ENCODE results near the gene UROS. TPM values are rescaled to one million over a fixed set of nuclear protein-coding genes. Genes with fewer than 3 reads are reported as not detected.

The UROS gene
- total RNA-seq, 1 donor from 2014 or later: 54.0 TPM

- H3K9me3 Mint-ChIP-seq: peaks cover 2% of the 10 kb centered on the region
- no peaks in the 10 kb centered on the region for H3K4me1 Mint-ChIP-seq
- H3K27me3 Mint-ChIP-seq (ENCODE audit: low read depth): no peaks in the 10 kb centered on the region
- no peak for DNase-seq (ENCODE audit: low read depth, low spot score)
- H3K4me3 Mint-ChIP-seq: no peak within 1 kb of the TSS
- H3K36me3 Mint-ChIP-seq (ENCODE audit: low read depth): no peaks in the 10 kb centered on the region
- TF ChIP-seq, protein P1, sequence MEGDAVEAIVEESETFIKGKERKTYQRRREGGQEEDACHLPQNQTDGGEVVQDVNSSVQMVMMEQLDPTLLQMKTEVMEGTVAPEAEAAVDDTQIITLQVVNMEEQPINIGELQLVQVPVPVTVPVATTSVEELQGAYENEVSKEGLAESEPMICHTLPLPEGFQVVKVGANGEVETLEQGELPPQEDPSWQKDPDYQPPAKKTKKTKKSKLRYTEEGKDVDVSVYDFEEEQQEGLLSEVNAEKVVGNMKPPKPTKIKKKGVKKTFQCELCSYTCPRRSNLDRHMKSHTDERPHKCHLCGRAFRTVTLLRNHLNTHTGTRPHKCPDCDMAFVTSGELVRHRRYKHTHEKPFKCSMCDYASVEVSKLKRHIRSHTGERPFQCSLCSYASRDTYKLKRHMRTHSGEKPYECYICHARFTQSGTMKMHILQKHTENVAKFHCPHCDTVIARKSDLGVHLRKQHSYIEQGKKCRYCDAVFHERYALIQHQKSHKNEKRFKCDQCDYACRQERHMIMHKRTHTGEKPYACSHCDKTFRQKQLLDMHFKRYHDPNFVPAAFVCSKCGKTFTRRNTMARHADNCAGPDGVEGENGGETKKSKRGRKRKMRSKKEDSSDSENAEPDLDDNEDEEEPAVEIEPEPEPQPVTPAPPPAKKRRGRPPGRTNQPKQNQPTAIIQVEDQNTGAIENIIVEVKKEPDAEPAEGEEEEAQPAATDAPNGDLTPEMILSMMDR (conservative IDR thresholded peaks at IDR 0.05): no peak
- no peak within 1 kb of the TSS for H3K27ac Mint-ChIP-seq (ENCODE audit: unreplicated experiment)
Measured at GRCh38 chr10:125775491-125776106, 47.5 kb downstream of the UROS start, which contains the start of gene MMP21. TSS of gene MMP21 (minus strand) at chr10:125775821. CDS start at chr10:125775821, 0 bp downstream.

DNA sequence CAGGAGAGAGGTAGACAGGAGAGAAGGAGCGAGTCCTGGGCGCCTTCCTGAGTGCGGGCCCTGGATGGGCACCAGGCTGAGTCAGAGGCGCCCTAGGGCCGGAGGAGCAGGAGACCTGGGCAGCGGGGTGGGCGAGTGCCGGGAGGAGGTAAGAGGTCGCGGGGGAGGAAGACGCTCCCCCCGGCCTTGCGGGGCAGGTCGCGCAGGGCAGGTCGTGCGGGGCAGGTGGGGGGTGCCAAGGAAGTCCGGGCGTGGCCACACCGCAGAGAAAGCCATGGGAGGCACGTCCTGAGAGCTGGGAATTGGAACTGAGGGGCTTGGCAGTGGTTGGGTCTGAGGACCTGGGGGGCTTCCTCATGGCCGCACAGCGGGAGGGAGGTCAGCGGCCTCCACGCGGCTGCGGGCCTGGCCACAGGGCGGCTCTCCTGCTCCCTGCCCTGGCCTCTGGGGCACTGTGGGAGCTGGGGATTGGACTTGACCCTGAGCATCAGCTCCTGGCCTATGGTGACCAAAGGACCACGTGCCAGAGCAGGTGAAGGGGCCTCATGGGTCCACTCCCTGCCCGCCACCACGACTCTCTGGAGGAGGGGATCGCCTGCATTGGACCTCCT, 48.4 kb downstream of the UROS start:
- no peaks in the 10 kb centered on the region for H3K4me1 Mint-ChIP-seq
- DNase-seq (ENCODE audit: low read depth, low spot score): no peak
- H3K27me3 Mint-ChIP-seq (ENCODE audit: low read depth): no peaks in the 10 kb centered on the region
- peaks cover 2% of the 10 kb centered on the region for H3K9me3 Mint-ChIP-seq
- H3K36me3 Mint-ChIP-seq (ENCODE audit: low read depth): no peaks in the 10 kb centered on the region
- no peak overlapping the region for H3K4me3 Mint-ChIP-seq
- no peak overlapping the region for H3K27ac Mint-ChIP-seq (ENCODE audit: unreplicated experiment)
- TF ChIP-seq, protein P1 (conservative IDR thresholded peaks at IDR 0.05): no peak

DNA sequence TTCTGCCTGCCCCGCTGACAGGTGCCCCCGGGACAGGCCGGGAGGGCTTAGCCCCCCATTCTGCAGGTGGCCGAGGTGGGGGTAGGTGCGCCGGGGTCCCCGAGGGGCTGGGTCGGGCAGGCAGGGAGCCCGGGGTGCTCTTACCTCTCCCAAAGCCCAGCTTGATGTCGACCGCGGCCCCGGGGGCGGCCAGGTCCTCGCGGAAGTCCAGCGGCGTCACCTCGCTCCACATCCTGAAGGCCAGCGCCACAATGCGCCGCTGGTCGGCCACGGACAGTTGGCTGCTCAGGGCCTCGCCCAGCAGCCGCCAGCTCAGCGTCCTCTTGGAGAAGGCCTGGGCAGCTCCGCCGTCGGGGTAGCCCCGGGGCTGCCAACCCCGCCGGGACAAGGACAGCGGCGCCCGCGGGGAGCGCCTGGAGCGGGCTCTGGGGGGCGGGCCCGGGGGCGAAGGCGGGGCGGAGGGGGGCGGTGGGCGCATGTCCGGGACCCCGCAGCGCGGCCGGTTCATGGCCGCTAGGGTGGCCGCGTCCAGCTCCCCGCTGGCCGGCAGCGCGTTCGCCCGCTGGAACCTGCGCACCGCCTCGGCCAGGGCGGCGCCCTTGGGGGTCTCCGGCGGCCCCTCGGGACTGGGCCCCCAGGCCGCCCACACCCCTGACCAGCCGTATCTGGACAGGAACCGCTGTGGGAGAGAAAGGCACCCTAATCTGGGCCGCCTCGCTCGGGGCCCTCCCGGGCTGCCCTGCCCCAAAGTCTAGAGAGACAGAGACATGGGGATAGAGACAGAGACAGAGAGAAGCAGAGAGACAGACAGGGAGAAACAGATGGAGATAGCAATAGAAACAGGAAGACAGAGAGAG, 49.1 kb downstream of the UROS start:
- H3K4me3 Mint-ChIP-seq: no peak overlapping the region
- no peaks in the 10 kb centered on the region for H3K27me3 Mint-ChIP-seq (ENCODE audit: low read depth)
- no peaks in the 10 kb centered on the region for H3K36me3 Mint-ChIP-seq (ENCODE audit: low read depth)
- no peaks in the 10 kb centered on the region for H3K4me1 Mint-ChIP-seq
- TF ChIP-seq, protein P1 (conservative IDR thresholded peaks at IDR 0.05): no peak
- H3K27ac Mint-ChIP-seq (ENCODE audit: unreplicated experiment): no peak overlapping the region
- H3K9me3 Mint-ChIP-seq: no peaks in the 10 kb centered on the region
- no peak for DNase-seq (ENCODE audit: low read depth, low spot score)

DNA sequence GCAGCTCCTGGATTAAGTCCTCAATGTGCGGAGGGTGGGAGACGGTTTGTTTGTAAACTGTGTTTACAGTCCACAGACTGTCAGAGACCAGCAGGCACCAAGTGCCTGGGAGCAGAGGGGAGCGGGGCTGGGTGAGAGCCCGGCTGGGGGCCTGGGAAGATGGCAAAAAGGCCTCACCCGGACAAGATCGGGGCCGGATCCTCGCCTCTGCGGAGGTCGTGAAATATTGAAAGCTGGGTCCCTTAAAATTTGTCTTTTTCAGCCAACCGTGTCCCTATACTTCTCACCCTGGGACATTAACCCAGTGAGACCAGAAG, 50.2 kb downstream of the UROS start:
- no peak for DNase-seq (ENCODE audit: low read depth, low spot score)
- Mint-ChIP-seq H3K36me3 (ENCODE audit: low read depth) (peaks cover 2% of the 10 kb centered on the region), H3K27ac (ENCODE audit: unreplicated experiment) (no peak overlapping the region), H3K4me3 (no peak overlapping the region), H3K9me3 (no peaks in the 10 kb centered on the region), H3K27me3 (ENCODE audit: low read depth) (no peaks in the 10 kb centered on the region), H3K4me1 (no peaks in the 10 kb centered on the region)
- TF ChIP-seq, protein P1 (conservative IDR thresholded peaks at IDR 0.05): no peak

GRCh38 chr10:125772112-125772863, 50.8 kb downstream of the UROS start:
- H3K9me3 Mint-ChIP-seq: no peaks in the 10 kb centered on the region
- no peaks in the 10 kb centered on the region for H3K27me3 Mint-ChIP-seq (ENCODE audit: low read depth)
- H3K4me1 Mint-ChIP-seq: no peaks in the 10 kb centered on the region
- TF ChIP-seq, protein P1 (conservative IDR thresholded peaks at IDR 0.05): no peak
- peak overlapping the region; percentile 19 for H3K27ac Mint-ChIP-seq (ENCODE audit: unreplicated experiment)
- H3K36me3 Mint-ChIP-seq (ENCODE audit: low read depth): peaks cover 3% of the 10 kb centered on the region
- DNase-seq (ENCODE audit: low read depth, low spot score): no peak
- no peak overlapping the region for H3K4me3 Mint-ChIP-seq

Measured in neural crest cell (in vitro differentiated cells).